HG03159 (cell line): ENCODE data around the gene FBXW7.
A peak's percentile ranks its signal among the peaks of the same experiment; 100 is the strongest.

Experiments used
- ATAC-seq: cut with Tn5 transposase; IDR thresholded peaks from one replicate; pipeline ENCODE4 v1.9.1; 2021; ENCODE audit warnings: mild to moderate bottlenecking, moderate library complexity; ENCODE audit not compliant: unreplicated experiment

The FBXW7 gene

DNA sequence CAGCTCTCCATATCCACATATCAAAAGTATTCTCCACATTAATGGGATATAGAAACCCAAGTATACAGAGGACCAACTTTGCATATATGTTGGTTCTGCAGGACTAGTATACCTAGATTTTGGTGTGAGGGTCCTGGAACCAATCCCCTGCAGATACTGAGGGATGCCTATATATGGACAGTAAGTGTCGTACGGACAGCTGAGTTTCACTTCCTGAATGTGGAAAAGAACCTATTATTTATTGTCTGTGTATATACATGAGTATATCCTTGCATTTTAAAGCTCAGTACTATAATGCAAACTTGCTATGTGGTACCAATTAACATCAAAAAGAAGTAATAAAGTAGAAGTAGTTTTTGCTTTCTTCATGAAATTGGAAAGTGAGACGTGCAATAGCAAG is 101.9 kb downstream of the FBXW7 start:
- ATAC-seq: no peak

DNA sequence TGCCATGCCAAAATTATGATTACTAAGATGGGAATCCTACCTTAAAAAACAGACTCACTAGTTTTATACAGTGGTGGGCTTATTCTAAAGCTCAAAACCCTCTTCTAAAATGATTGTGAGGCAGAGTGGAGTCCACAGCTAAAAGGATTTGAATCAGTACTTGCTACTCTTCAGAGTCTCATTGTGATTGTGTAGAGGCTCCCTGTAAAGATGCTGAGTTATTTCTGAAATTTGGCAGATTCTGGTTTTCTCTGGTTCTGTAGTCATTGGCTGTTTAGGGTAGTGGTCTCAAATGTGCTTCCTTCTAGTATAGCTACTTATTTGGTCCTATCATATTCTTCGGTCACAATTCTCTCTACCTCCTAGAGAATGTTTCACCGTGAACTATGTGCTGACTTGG is 104.1 kb downstream of the FBXW7 start:
- no peak for ATAC-seq

DNA sequence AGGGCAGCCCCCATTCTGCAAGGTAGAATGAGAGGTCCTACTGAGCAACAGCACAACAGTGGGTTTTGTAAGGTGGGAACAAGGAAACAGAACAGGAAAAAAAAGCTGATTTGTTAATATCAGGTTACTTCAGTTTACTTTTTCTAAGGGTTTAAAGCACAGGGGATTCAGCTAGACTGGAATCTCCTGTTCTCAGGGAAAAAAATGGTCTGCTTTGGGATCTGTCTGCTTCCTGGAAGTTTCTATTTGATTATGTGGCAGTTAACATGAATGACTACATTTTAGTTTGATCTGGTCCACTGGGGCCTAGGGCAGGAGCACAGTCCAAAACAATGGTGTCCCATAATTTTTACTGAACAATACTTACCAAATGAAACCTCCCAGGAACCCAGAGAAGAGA is 104.6 kb downstream of the FBXW7 start:
- ATAC-seq: no peak

DNA sequence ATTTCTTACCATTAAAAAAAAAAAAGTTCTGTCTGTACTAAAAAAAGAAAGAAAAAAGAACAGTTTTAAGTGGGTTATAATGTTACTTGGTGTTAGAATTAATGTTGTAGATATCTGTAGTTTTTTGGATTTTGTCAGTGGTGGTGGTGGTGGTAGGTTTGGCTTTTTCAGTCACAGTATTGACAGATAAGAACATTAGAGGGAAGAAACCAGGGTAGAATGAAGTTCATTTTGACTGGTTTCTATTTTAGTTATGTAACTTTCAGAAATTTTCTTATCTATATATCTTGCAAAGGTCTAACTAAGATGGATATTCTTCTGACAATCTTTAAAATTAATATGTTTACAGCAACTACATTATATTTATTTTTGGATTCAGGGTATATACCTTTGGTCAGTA is 105.4 kb downstream of the FBXW7 start:
- no peak for ATAC-seq

DNA sequence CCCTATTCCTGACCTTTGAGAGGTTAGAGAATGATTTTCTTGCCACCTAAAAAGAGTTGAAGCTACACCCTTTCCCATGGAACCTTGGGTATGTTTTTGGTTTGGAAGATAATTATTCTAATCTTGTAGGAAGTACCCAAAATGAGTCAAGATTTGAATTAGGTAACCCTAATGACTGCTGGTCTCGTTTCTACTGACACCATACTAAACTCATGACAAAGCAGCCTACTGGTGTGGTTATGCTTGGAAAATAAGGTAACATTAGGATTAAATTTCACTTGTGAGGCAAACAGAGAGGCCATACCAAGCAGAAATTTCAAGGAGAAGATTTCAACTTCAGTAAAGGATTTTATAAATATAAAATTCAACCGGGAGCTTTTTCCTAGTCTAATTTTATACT is 107.9 kb downstream of the FBXW7 start:
- ATAC-seq: no peak

DNA sequence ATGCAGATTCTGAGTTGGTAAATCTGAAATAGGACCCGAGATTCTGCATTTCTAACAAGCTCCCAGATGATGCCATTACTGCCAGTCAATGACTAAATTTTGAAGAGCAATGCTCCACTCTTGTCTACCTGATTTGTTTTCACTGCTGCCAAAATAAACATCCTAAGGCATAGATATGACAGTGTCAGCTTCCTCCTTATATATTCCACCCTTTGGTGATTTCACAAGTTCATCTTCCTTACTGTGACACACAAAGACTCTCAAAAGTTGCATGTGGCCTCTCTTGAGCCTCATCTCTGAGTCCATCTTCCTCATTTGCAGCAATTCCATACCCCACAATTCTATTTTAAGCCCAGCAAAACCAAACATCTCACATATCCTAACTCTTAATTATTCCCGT is 110.9 kb downstream of the FBXW7 start:
- no peak for ATAC-seq

DNA sequence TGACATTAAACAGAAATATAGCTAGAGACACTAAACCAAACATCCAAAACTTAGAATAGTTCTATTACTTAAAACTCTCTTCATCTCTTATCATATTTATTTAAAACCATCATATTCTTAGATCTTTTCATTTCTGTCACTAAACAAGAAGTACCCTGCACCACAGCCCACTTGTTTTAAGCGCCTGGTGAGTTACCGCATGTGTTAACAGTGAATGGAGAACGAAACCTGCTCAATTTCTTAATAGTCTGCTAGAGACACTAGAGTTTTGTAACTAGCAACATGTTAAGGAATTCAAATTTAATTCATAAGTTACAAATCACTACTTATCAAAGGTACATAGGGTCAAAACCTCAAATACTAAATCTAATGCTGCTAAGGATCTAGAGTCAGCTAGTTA is 111.5 kb downstream of the FBXW7 start:
- ATAC-seq: no peak

DNA sequence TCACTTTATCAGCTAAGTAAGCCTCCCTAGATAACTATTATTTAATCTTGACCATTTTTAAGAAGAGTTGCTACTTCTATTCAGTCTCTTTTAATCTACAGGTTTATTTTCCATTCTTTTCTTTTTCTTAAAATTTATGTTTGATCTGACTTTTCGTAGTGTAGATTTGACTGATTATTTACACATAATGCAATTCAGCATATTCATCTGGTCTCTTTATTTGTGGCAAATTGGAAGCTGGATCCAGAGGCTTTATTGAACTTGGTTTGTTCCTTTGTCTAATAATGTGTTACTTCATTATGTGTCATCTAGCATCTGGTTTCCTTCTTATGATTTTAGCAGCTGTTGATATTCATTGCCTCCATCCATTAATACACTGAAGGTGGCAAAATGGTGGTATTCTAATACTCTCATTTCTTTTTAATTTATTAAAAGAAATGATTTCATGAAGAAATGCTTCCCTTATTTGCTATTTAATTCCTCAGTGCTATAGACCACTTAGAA is 113.0 kb downstream of the FBXW7 start:
- ATAC-seq: no peak

DNA sequence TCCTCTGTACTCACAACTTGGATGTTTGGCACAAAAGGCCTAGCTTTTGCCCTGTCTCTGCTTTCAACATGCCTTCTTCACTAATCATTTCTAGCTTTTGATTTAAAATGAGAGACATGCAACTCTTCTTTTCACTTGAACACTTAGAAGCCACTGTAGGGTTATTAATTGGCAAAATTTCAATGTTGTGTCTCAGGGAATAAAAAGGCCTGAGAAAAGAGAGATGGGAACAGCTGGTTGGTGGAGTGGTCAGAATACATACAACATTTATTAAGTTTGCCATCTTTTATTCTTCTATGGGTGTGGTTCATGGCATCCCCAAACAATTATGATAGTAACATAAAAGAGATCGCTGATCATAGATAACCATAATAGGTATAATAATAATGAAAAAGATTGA is 114.3 kb downstream of the FBXW7 start:
- ATAC-seq: no peak

DNA sequence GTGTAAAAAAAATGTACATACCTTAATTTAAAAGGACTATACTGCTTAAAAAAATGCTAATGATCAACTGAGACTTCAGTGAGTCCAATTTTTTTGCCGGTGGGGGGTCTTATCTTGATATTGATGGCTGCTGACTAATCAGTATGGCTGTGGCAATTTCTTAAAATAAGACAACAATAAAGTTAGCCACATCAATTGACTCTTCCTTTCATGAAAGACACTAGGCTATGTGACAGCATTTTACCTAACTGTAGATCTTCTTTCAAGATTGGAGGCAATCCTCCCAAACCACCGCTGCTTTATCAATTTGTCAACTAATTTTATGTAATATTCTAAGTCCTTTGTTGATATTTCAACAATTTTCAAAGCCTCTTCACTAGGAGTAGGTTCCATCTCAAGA is 116.1 kb downstream of the FBXW7 start:
- no peak for ATAC-seq

DNA sequence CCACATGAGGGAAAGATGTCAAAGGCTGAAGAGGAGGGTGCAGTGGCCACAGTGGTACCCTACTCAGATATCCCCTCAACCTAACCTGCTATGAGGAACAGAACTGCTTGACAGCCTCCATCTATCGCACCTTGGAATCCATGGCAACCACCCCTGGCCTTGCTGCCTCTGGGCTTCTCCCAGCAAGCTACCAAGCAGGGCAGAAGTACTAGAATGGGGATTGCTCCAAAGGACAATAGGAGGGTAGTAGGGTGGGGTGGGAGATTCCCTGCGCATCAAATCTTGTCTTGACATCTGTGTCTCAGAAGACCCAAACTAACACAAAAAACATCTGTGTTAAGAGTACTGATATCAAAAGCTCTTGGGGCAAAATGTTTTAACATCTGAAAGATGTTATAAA is 118.2 kb downstream of the FBXW7 start:
- ATAC-seq: no peak

DNA sequence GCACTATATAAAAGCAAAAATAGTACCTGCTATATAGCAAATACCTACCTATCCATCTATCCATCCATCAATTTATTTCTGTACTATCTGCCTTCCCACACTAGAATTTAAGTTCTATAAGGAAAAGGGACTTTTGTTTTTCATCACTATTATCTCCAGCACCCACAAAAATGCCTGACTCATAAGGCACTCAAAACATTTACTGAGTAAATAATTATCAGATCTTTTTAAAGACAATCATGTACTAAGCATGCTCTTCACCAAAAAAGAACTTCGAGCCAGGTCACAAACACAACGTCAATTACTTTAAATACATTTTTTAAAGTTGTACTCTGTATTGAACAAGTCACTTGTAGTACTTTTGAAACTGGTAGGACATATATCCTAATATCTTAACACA is 119.9 kb downstream of the FBXW7 start:
- ATAC-seq: no peak

DNA sequence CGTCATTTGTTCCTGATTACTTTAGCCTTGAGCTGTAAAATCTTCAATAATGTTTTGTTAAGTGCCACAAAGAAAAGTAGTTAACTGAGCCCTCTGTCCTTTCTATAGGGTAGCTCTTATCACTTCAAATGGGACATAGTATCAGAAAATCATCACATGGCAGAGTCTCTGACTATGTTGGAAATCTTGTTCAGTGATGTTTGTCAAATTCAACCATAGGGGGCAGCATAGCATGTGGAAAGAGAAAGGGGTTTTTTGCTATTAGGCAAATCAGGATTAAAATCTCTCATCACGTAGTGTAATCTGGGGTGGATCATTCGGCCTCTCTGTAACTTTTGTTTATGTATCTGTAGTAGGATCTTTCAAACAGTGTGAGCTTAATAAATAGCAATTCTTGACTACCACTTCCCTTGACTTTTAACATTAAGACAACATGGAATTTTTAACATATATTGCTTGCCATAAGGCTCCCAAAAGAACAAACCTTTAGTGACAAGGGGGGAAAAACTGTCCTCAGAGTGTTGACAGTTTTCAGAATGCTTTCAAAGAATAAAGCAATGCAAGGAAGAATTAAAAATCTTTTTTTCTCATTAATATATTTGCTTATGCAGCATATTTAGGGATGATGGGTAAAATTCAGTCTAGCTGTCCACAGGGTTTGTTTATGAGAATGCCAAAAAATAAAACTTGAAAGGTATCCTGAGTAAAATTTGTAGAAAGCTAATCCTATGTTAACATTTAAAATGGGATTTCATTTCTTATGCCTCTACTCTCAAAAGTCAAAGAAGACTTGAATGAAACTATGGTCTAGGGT is 127.2 kb downstream of the FBXW7 start:
- ATAC-seq: no peak

DNA sequence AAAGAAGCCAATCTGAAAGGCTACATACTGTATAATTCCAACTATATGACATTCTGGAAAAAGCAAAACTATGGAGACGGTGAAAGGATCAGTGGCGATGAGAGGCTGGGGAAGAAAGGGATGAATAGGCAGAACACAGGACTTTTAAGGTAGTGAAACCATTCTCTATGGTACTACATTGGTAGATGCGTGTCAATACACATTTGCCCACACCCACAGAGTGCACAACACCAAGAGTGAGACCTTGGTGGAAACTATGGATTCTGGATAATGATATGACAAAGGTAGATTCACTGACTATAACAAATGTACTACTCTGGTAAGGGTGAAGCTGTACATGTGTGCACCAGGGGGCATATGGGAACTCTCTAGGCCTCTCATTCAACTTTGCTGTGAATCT is 134.5 kb downstream of the FBXW7 start:
- ATAC-seq: no peak

DNA sequence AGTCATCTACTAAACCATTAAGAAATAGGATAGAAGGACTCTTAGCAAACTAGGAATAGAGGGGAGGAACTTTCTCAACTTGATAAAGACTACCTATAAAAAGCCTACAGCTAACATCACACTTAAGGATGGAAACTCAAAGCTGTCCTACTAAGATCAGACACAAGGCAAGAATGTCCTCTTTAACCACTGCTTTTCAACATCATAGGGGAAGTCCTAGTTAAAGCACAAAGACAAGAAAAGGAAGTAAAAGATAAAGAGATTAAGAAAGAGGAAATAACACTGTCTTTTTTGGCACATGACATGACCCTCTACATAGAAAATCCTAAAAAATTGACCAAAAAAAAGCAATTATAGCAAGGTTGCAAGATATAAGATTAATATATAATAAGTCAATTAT is 136.6 kb downstream of the FBXW7 start:
- peak; percentile 81 for ATAC-seq

DNA sequence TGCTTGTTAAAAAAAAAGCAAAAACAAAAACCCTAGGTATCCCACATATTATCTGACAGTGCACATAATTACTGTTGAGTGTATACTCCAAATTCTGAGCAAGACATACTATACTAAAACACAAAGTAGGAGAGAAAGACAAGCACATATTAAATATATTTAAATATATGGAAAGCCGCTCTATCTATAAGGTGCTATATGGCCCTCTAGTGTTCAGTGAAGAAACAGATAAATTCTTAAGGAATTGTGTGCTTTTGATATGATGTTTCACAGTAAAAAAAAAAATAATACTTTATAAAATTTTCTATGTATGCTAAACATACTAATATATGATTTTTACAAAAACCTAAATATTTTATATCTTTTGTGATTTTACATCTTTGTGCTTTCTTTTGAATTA is 137.8 kb downstream of the FBXW7 start:
- ATAC-seq: no peak

DNA sequence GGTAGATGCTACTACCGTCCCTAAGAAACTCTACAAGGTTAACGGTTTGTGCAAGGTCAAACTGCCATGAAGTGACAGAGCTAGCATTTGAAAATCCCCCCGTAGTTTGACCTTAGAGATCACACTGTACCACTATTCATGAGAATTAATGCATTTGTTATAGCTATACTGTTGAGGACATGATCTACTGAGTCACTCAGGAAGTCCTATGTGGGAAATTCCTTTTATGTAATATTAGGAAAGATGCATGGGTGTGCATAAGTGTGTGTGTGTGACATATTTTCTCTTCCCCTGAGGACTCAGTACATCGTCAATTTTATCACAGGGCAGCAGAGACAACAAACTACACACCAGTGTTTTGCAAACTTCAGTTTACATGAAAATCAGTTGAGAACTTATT is 141.1 kb downstream of the FBXW7 start:
- no peak for ATAC-seq

DNA sequence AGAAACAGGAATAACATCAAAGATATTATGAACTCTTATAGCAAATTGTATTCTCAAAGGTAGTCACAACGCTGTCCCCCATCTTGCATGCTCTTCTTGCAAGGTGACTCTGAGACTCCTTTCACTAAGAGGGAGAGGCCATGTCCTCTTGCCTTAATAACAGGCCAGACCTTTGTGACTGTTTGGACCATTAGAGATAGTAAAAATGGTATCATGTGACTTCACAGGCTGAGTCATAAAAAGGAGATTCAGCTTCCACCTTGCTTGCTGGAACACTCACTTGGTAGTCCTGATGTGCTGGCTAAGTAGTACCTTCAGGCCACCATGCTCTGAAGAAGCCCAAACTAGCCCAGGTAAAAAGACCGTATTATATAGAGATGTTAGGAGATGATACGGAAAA is 143.8 kb downstream of the FBXW7 start:
- ATAC-seq: no peak

DNA sequence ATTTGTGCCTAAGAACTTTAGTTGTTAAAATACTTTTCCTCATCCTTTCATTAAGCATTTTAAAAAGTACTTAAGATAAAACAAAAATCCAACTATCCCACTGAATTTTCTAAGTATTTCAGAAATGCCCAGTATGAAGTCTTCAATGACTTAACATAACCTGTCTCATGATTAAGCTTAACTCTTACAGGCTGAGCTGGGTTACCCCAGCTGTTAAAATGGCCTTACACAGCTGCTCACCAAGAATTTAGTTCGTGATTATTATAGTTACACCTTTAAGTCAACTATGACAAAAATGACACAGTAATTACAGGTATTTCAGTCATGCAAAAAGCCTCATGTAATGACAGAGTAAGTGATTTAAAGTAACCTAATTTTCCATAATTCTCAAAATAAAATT is 145.7 kb downstream of the FBXW7 start:
- no peak for ATAC-seq

DNA sequence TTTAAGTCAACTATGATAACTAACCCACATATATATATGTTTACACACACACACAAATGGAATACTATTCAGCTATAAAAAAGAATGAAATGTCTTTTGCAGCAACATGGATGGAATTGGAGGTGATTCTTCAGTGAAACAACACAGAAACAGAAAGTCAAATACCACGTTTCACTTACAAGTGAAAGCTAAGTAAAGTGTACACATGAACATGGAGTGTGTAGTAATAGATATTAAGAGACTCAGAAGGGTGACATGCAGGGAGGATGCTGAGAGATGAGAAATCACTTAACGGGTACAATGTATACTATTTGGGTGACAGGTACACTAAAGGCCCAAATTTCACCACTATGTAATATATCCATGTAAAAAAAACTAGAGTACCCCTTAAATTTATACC is 146.5 kb downstream of the FBXW7 start:
- no peak for ATAC-seq

DNA sequence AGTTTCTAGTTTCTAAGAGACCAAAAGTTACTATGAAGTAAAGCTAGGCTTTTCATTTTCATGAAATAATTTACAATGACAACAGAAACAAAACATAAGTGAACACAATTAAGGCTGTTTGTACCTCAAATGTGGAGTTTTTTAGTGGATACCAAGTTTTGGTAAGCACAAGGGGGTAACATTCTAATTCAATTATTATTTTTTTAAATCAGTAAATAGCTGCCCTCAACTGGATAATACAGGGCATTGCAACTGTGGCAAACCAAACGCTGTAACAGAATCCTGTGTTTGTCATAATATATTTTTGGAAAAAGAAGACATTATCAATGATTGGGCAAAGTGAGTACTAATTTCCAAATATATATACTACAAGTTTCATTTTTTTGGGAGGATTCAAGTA is 150.3 kb downstream of the FBXW7 start:
- ATAC-seq: no peak

DNA sequence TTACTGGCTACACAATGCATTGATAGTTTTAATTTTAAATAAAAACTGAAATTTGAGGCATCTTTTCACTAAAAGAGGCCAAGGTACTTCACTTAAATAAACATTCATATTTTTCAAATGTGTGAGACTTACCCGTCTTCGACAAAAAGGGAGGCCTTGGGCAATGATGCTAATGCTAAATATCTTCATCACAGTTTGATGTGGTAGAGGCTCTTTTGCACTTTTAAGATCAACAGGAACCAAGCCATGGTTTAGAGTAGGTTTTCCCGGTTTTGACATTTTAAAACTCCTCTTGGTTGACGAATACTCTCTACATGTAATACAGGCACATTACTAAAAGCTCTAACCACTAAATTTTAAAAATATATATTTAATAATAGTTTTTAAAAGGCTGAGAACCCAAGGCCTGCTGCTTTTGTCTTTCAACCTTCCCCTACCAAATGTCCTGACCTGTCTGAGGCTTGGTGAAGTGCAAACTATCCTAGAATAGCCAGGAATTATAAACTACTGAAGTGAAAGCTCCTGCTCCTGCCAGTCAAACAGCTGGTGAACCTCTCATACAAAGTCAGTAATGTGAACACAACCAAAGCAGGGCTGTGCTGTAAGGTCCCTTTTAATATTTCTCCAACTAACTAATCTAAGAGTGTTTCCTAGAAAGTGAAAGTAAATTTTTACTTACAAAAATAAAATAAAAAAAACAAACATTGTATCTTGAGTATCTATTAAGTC is 153.7 kb downstream of the FBXW7 start:
- ATAC-seq: peak; percentile 68
